Panc1 (cell line): ENCODE measurements around the gene OLFM3. TPM values are rescaled to one million over a fixed set of nuclear protein-coding genes. Genes with fewer than 3 reads are reported as not detected.

Experiments used
- ATAC-seq: fragments of 200-7000 bp; cut with Tn5 transposase; 2 replicates; pipeline ENCODE4 v1.9.1; 2020; ENCODE audit warnings: mild to moderate bottlenecking, moderate library complexity
- BruUV-seq: library from RNA; stranded (reverse); fragments of 400-500 nt; replicated peaks from 2 replicates; lab custom pipeline; 2021; lab: Mats Ljungman, UMichigan
- CTCF ChIA-PET: fragments of 300-600 bp; sonication (Branson Sonifier 250); formaldehyde crosslinking; loops from one replicate; lab custom pipeline; 2022; ENCODE audit warnings: antibody characterized with exemption; lab: Charles Lee
- POLR2A ChIA-PET: fragments of 300-600 bp; sonication (Branson Sonifier 250); formaldehyde crosslinking; loops from one replicate; lab custom pipeline; 2022; ENCODE audit warnings: antibody characterized with exemption; lab: Charles Lee
- DNase-seq: peaks from one replicate; pipeline ENCODE4 v3.0.0-alpha.2; 2010; ENCODE audit warnings: low read depth, low spot score
- H3K27ac ChIP-seq: 2 replicates; pipeline ENCODE4 v1.5.1; 2011; ENCODE audit warnings: mild to moderate bottlenecking, low read length, inconsistent platforms
- H3K27me3 ChIP-seq: fragments of 200-500 bp; sonication (Bioruptor generic); 2 replicates; pipeline ENCODE4 v1.6.0; 2014; ENCODE audit warnings: low read length, inconsistent platforms; ENCODE audit not compliant: control insufficient read depth, insufficient read depth
- H3K36me3 ChIP-seq: fragments of 200-500 bp; sonication (Bioruptor generic); 2 replicates; pipeline ENCODE4 v1.5.1; 2014; ENCODE audit warnings: inconsistent platforms, mild to moderate bottlenecking, low read length, moderate library complexity; ENCODE audit not compliant: control insufficient read depth, insufficient read depth
- H3K4me1 ChIP-seq: 2 replicates; pipeline ENCODE4 v1.5.1; 2011; ENCODE audit warnings: inconsistent platforms, mild to moderate bottlenecking, low read length, moderate library complexity; ENCODE audit not compliant: control insufficient read depth, insufficient read depth
- H3K4me3 ChIP-seq, 2 experiments: 2 replicates each; pipeline ENCODE4 v1.5.1; 2011 to 2012; ENCODE audit warnings: low read depth in 2 of 2, low read length in 2 of 2, mild to moderate bottlenecking in 2 of 2, inconsistent platforms in 1 of 2, moderate library complexity in 1 of 2
- H3K9me3 ChIP-seq: fragments of 200-500 bp; sonication (Bioruptor generic); 2 replicates; pipeline ENCODE4 v1.5.1; 2014; ENCODE audit warnings: low read depth, mild to moderate bottlenecking, inconsistent platforms, low read length, moderate library complexity; ENCODE audit not compliant: control insufficient read depth, insufficient read depth
- POLR2AphosphoS5 ChIP-seq: IDR thresholded peaks from 2 replicates; pipeline ENCODE4 v1.6.1; 2012; ENCODE audit warnings: mild to moderate bottlenecking, low read depth, low read length, moderate library complexity
- SIN3A ChIP-seq: IDR thresholded peaks from 2 replicates; pipeline ENCODE4 v1.6.1; 2012; ENCODE audit warnings: low read depth, mild to moderate bottlenecking, low read length, moderate library complexity, borderline replicate concordance; ENCODE audit not compliant: insufficient read depth
- TCF7L2 ChIP-seq: IDR thresholded peaks from 2 replicates; pipeline ENCODE4 v1.6.1; 2011; ENCODE audit warnings: mild to moderate bottlenecking, low read depth, low read length, inconsistent platforms
- in situ Hi-C: cut with HindIII; loops from 2 replicates; pipeline ENCODE4 v1.10.0; 2016; ENCODE audit warnings: low sequenced_read_pairs, low pct_unique_long_range_greater_than_20kb
- intact Hi-C: fragments of 100-400 bp; cut with micrococcal nuclease; formaldehyde crosslinking; loops from one replicate; pipeline ENCODE4 v1.10.0; 2022; ENCODE audit not compliant: unreplicated experiment
- total RNA-seq: library from RNA; stranded (reverse); gene quantifications from one replicate; pipeline ENCODE4 v1.2.1, GENCODE V29; 2021; ENCODE audit not compliant: unreplicated experiment
- TF ChIP-seq, protein P1 (sequence below): fragments of 450-650 bp; IDR thresholded peaks from 2 replicates; pipeline ENCODE4 v1.5.1; 2017; ENCODE audit warnings: mild to moderate bottlenecking
- TF ChIP-seq, protein P2 (sequence below), 2 experiments: IDR thresholded peaks; 2 replicates each; pipeline ENCODE4 v1.6.1; 2011 to 2012; ENCODE audit warnings: low read depth in 2 of 2, control low read depth in 1 of 2, low read length in 1 of 2, mild to moderate bottlenecking in 1 of 2, moderate library complexity in 1 of 2; ENCODE audit not compliant: insufficient read depth in 1 of 2

The OLFM3 gene
- total RNA-seq, 1 experiment from 2014 or later, result not detected

DNA sequence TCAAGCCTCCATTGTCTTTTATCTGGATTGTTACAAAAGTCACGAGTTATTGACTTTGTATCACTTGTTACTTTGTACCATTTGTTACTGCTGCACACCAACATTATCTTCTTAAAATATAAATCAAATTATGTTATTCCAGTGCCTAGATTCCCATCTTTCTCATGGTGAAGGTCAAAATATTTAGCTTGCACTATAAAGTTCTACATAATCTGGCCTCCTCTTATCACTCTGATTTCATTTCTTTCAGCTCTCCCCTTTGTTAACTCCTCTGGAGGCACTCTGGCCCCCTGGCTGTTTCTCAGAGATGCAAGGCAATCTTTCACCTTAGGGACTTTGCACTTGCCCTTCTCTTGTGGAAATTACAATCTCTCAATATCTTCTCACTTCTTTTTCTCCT is 143.8 kb downstream of the OLFM3 start:
- TF ChIP-seq SIN3A (no peak), TCF7L2 (no peak)
- DNase-seq (no peak), ATAC-seq (no peak)
- H3K4me3 ChIP-seq, result no peak overlapping the region
- intact Hi-C loops, result no loop called here
- no peaks in the 10 kb centered on the region for H3K4me1 ChIP-seq
- no peaks in the 10 kb centered on the region for H3K9me3 ChIP-seq
- no peak overlapping the region for H3K27ac ChIP-seq
- H3K36me3 ChIP-seq, result no peaks in the 10 kb centered on the region
- no TSS peak for BruUV-seq
- H3K27me3 ChIP-seq, result no peaks in the 10 kb centered on the region
- in situ Hi-C loops, result no loop called here
- CTCF ChIA-PET, result no interaction called here
- POLR2A ChIA-PET, result no interaction called here

DNA sequence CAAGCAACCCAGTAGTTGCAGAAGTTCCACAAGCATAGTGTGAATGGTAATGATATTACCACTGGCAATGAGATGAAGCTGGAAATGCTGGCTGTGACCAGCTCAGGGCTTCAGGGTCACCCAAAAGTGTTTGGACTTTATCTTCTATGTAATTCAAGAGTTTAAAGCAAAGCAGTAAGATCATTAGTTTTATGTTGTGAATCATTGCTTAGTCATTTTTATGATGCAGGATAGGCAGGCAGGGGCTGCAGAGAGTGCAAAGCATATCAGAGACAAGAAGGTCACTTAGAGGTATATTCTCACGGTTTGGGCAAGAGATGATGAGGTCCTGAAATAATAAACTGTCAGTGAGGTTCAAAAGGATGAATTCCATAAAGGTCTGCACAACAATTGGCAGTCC is 147.4 kb downstream of the OLFM3 start:
- no TSS peak for BruUV-seq
- ATAC-seq, result no peak

DNA sequence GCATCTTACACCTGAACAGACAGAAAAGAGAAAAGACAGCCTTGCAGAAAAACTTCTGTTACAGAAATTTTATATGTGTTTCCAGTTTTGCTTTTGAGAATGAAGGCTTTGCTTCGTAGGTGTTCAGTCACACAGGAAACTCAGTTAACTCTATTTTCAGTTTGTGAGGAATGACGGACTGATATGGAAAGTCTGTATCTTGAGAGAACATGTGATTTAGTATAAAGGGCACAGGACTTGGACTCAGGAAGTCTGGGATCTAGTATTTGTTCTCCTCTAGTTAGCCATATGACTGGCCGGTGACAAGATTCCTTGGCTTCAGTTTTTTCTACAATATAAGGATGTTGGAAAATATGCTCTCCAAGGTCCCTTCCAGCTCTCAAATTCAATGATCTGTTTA is 149.1 kb downstream of the OLFM3 start:
- ATAC-seq, result no peak
- in situ Hi-C loops, result no loop called here

More for the DNA sequence above, 147.4 kb downstream of the OLFM3 start:
- Histone ChIP-seq H3K27me3 (no peaks in the 10 kb centered on the region), H3K4me3 (no peak overlapping the region), H3K36me3 (no peaks in the 10 kb centered on the region), H3K27ac (no peak overlapping the region), H3K4me1 (no peaks in the 10 kb centered on the region), H3K9me3 (no peaks in the 10 kb centered on the region)
- no peak for DNase-seq
- TF ChIP-seq TCF7L2, result no peak
- TF ChIP-seq, protein P1, sequence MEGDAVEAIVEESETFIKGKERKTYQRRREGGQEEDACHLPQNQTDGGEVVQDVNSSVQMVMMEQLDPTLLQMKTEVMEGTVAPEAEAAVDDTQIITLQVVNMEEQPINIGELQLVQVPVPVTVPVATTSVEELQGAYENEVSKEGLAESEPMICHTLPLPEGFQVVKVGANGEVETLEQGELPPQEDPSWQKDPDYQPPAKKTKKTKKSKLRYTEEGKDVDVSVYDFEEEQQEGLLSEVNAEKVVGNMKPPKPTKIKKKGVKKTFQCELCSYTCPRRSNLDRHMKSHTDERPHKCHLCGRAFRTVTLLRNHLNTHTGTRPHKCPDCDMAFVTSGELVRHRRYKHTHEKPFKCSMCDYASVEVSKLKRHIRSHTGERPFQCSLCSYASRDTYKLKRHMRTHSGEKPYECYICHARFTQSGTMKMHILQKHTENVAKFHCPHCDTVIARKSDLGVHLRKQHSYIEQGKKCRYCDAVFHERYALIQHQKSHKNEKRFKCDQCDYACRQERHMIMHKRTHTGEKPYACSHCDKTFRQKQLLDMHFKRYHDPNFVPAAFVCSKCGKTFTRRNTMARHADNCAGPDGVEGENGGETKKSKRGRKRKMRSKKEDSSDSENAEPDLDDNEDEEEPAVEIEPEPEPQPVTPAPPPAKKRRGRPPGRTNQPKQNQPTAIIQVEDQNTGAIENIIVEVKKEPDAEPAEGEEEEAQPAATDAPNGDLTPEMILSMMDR, result no peak
- no peak for TF ChIP-seq SIN3A
- in situ Hi-C loops (no loop called here), intact Hi-C loops (no loop called here)
- ChIA-PET CTCF (no interaction called here), POLR2A (no interaction called here)

More for the DNA sequence above, 149.1 kb downstream of the OLFM3 start:
- intact Hi-C loops, result no loop called here
- Histone ChIP-seq H3K4me1 (no peaks in the 10 kb centered on the region), H3K27ac (no peak overlapping the region), H3K27me3 (no peaks in the 10 kb centered on the region), H3K36me3 (no peaks in the 10 kb centered on the region), H3K4me3 (no peak overlapping the region), H3K9me3 (no peaks in the 10 kb centered on the region)
- no peak for DNase-seq
- POLR2A ChIA-PET, result no interaction called here
- no peak for TF ChIP-seq TCF7L2
- no peak for TF ChIP-seq SIN3A
- TF ChIP-seq, protein P2, sequence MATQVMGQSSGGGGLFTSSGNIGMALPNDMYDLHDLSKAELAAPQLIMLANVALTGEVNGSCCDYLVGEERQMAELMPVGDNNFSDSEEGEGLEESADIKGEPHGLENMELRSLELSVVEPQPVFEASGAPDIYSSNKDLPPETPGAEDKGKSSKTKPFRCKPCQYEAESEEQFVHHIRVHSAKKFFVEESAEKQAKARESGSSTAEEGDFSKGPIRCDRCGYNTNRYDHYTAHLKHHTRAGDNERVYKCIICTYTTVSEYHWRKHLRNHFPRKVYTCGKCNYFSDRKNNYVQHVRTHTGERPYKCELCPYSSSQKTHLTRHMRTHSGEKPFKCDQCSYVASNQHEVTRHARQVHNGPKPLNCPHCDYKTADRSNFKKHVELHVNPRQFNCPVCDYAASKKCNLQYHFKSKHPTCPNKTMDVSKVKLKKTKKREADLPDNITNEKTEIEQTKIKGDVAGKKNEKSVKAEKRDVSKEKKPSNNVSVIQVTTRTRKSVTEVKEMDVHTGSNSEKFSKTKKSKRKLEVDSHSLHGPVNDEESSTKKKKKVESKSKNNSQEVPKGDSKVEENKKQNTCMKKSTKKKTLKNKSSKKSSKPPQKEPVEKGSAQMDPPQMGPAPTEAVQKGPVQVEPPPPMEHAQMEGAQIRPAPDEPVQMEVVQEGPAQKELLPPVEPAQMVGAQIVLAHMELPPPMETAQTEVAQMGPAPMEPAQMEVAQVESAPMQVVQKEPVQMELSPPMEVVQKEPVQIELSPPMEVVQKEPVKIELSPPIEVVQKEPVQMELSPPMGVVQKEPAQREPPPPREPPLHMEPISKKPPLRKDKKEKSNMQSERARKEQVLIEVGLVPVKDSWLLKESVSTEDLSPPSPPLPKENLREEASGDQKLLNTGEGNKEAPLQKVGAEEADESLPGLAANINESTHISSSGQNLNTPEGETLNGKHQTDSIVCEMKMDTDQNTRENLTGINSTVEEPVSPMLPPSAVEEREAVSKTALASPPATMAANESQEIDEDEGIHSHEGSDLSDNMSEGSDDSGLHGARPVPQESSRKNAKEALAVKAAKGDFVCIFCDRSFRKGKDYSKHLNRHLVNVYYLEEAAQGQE (IDR thresholded peaks at IDR 0.05; ENCODE audit: insufficient read depth in 1 of 2, low read depth in 2 of 2, low read length in 1 of 2), result no peak
- TF ChIP-seq POLR2AphosphoS5, result no peak
- no TSS peak for BruUV-seq
- CTCF ChIA-PET, result no interaction called here
